GM21723 (cell line): ENCODE measurements around the gene PSG5.
"Not testable (repeated sequence)": the region's sequence is repeated elsewhere in the genome, so short reads cannot be mapped to it uniquely, and the experiment has no call there.

Experiments
- ATAC-seq: cut with Tn5 transposase; IDR thresholded peaks from one replicate; pipeline ENCODE4 v1.9.1; 2021; ENCODE audit warnings: mild to moderate bottlenecking, moderate library complexity; ENCODE audit not compliant: unreplicated experiment

PSG5 gene

DNA sequence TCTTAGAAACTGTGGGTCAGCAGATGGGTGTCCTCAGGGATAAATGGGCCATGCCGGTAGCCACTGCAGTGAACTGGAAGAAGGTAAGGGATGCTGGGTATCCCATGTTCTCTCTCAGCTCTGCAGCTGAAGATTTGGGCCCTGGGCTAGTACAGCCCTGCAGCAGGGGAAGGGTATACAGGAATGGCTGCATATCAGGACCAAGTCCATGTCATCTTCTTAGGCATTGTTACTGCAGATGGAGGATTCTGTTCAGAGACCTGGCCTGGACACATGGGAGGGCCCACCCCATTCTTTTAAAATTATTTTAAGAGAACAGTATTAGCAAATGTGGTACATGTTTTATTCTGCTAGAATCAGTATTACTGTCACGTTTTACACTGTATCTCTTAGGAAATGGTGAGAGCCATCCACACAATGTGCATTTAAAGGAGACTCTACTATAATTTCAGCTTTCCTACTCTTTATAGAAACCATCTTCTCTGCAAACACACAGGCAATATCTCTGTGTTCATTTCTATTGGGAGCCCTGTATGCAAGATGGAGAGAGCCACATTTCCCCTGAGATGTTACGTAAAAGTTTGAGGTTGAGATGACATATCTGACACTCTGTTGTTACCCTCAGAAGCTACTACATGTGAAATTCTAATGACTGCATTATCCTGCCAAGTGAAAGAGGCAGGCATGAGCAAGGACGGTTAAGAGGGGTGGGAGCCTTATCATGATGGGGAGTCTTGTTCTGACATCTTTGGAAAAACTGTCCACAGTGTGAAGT, 6.2 kb upstream of the PSG5 start:
- ATAC-seq, result not testable (repeated sequence)

- not testable (repeated sequence) for ATAC-seq
Measured at GRCh38 chr19:43188092-43188491, 1.8 kb upstream of the PSG5 start.

DNA sequence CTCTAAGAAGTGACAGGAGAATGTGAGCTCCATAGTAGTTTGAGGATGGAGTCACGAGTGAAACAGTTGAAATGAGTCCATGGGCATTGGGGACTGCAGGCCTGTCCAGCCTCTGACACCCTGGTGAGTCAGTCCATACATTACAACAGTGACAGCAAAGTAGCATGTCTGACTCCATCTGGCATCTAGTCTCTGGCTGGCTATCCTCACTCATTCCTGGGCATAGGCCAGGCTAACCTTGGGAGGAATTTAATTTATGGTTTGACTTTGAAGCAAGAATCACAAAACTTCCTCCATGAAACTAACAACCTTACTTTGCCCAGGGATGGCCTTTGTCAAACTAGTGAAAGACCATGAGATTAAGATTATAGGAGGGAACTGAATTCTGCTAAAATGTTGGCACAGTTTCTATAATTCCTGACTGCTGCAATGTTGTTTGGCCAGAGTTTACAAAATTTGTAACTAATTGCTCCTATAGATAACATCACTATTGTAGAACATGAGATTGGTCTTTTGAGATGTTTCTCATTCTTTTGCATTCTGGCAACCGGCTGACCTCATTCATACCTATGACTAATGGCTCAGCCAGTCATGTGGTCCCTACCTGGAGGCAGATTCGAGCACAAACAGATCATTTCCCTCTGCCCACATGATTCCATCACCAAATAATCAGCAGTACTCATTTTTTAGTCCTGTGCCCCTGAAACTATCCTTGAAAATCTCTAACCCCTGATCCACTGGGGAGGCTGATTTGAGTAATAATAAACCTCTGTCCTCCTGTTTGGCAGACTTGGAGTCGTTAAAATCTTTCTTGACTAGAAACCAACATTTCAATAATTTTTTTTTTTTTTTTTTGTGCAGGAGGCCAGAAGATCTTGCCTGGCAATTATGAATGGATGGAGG, 4.2 kb downstream of the PSG5 start:
- not testable (repeated sequence) for ATAC-seq

- ATAC-seq, result not testable (repeated sequence)
Measured at GRCh38 chr19:43179569-43180147, 6.7 kb downstream of the PSG5 start.

GRCh38 chr19:43178577-43178976, 7.8 kb downstream of the PSG5 start:
- not testable (repeated sequence) for ATAC-seq

GRCh38 chr19:43165906-43166305, 20.4 kb downstream of the PSG5 start:
- ATAC-seq, result not testable (repeated sequence)

GRCh38 chr19:43163135-43163534, 23.2 kb downstream of the PSG5 start:
- ATAC-seq, result not testable (repeated sequence)

DNA sequence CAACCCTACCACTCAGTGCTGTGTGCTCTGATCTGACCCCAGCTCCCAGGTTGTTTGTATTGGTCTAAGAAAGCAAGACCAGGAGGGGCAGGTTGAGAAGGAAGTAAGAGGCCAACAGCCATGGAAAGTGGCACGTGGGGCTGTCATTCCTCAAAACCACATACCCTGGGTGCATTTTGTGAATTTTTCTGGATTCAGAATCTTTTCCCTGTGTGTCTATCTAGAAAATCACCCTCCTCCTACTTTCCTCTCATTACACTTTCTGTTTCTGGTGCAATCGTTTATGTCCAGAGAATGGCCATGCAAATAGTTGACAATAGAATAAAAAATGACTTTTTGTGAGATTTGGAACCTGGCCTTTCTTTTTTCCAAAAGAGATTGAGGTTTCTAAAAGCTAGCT, 24.1 kb downstream of the PSG5 start:
- ATAC-seq, result not testable (repeated sequence)

GRCh38 chr19:43152214-43152613, 34.1 kb downstream of the PSG5 start:
- no peak for ATAC-seq

DNA sequence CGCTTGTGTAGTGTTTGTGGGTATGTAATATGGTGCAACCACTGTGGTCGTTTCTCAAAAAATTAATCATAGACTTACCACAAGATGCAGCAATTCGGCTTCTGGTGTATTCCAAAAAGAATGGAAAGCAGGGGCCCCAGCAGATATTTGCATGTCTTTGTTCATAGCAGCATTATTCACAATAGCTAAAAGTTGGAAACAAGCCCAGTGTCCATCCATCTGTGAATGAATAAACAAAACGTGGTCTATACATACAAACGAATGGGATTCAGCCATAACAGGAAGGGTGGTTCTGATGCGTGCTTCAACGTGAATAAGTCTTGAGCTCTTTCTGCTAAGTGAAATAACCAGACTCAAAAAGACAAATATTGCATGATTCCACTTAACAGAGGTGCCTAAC, 36.5 kb downstream of the PSG5 start:
- ATAC-seq, result not testable (repeated sequence)

GRCh38 chr19:43148233-43148632, 38.1 kb downstream of the PSG5 start:
- no peak for ATAC-seq

- ATAC-seq, result not testable (repeated sequence)
Measured at GRCh38 chr19:43141763-43142162, 44.6 kb downstream of the PSG5 start.

DNA sequence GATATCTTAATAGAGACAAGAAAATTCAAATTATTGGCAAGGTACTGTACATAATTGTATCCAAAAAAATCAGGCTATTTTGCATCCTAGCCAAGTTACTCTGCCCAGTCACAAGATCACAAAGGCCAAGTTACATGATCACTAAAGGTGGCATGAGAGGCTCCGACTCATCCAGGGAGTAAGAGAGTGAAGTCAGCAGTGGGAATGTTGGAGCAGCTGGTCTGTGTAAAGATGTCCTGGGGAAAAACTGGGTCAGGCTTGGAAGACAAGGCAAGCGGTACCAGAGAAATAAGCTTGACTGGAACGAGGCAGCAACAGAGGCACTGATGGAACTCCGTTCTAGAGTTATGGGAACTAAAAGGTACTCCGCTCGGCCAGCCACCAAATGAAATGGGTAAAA, 53.6 kb downstream of the PSG5 start:
- no peak for ATAC-seq

DNA sequence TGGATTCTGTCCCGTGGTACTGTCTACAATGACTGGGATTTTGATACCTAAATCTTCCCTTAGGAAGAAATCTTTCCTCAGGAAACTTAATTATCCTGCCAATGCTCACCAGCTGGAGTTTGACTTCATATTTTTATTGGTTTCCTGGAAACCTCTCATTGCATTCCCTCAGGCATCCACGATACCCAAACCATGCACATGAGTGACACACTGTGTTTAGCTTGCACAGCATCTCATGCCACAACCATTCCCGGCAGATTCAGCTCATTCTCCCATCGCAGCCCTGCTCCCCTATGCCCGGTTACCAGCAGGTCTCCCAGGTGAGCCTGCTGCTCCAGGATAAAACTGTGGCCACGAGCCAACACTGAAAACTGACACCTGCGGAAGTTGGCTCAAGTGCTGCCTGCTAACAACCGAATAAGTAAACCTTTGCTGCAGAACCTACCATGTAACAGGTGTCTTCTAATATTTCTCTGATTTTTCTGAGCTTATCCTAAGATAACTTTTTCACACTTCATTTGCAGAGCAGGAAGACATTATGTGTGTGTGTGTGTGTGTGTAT, 55.0 kb downstream of the PSG5 start:
- ATAC-seq, result not testable (repeated sequence)

DNA sequence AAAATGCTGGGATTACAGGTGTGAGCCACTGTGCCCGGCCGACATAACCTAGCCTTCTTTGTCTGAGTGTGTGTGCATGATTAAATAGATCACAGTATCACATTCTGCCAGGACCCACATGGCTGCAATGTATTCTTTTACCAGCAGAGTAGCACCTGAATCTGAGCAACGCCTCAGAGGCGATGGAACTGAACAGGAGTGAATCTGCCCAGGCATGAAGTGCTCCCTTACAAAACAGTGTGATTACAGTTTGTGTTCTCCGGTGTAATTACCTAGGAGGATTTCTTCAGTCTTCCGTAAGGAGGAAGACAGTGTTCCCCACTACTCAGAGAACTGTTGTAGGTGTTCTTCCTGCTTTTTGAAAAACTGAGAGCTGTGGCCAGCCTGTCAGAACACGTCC, 57.1 kb downstream of the PSG5 start:
- not testable (repeated sequence) for ATAC-seq

- not testable (repeated sequence) for ATAC-seq
Measured at GRCh38 chr19:43127336-43127735, 59.0 kb downstream of the PSG5 start.

DNA sequence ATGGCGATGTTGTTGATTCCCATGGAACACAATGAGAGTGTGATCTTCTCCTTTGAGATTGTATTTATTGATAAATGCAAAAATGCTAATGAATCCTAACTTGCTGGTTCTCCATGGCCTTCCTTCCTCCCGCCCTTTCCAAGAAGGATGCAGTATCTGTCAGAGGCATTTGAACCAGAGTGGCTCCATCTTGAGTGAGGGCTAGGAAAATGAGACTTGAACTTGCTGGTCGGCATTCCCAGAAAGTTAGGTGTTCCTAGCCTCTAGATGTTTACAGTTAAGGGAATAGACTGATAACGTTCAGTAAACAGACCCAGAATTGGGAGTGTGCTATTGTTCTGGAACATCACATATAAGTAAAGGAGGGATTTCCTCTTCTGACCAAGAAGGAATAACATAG, 59.6 kb downstream of the PSG5 start:
- no peak for ATAC-seq

- no peak for ATAC-seq
Measured at GRCh38 chr19:43124360-43124759, 62.0 kb downstream of the PSG5 start.

DNA sequence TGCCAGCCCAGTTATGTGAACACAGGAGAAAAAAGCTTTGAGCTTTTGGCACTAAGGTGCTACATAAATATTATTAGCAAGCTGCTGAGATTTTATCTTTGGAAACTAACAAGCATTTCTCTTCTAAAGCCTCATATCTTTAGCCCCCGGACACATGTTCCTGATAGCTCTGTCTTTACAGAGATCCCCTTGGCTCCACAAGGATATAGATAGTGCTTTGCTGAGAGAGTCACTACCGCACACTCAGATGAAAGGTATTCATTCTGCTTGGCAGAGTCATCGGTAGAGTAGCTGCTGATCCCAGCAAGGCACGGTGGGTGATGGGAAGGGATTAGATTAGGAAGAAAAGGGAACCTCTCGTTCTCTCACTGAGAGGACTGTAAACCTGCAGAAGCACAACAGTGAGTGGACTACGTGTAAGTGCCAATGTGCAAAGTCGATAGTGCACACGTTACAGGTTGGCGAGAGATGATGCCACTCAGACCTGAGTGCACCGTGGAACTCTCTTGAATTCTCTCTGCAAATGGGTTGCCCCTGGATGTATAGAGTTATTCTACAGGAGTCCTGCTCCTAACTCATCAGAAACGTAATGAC, 65.8 kb downstream of the PSG5 start:
- ATAC-seq, result not testable (repeated sequence)

GRCh38 chr19:43119526-43119925, 66.8 kb downstream of the PSG5 start:
- ATAC-seq, result not testable (repeated sequence)
